Body of pancreas (tissue), 4 donors: ENCODE results near the gene KAT6B.

ENCODE experiments used
- CTCF ChIP-seq, 7 experiments: fragments of 450-650 bp in 4 of 7; fragments of 200-600 bp in 3 of 7; sonication (generic) in 3 of 7; IDR thresholded peaks; one replicate each; pipeline ENCODE4 v1.5.1; 2016 to 2019; ENCODE audit warnings: antibody characterized with exemption in 7 of 7
- POLR2A ChIP-seq, 3 donors: fragments of 450-650 bp; IDR thresholded peaks; one replicate each; pipeline ENCODE4 v1.6.1; 2016; ENCODE audit warnings: antibody characterized with exemption in 3 of 3, mild to moderate bottlenecking in 2 of 3

- TF ChIP-seq CTCF (IDR thresholded peaks at IDR 0.05) = no peak
- no peak for TF ChIP-seq POLR2A (IDR thresholded peaks at IDR 0.05)
Measured at GRCh38 chr10:74947781-74948401, 121.5 kb downstream of the KAT6B start.
